Stimulated activated CD8-positive, alpha-beta memory T cell treated with anti-CD3 and anti-CD28 coated beads, Interleukin-7, amount 100 ng/mL, for 4 hours (primary cell): ENCODE measurements around the gene RPL27A.

ENCODE experiments used
- DNase-seq, 2 donors: peaks; one replicate each; pipeline ENCODE4 v3.0.0-alpha.2; 2020; ENCODE audit warnings: low read depth in 2 of 2

Gene RPL27A

GRCh38 chr11:8720868-8721608 lies 38.4 kb downstream of the RPL27A start:
- DNase-seq = no peak

GRCh38 chr11:8721609-8722500 lies 39.3 kb downstream of the RPL27A start:
- DNase-seq = no peak

GRCh38 chr11:8722809-8723208 lies 40.2 kb downstream of the RPL27A start:
- no peak for DNase-seq

GRCh38 chr11:8723711-8724110 lies 41.1 kb downstream of the RPL27A start:
- no peak for DNase-seq

- DNase-seq = no peak
These were observed 42.1 kb downstream of the RPL27A start for GRCh38 chr11:8724682-8725081.

GRCh38 chr11:8726395-8726794 lies 43.8 kb downstream of the RPL27A start:
- DNase-seq = no peak

GRCh38 chr11:8728563-8728962 lies 46.0 kb downstream of the RPL27A start:
- DNase-seq = no peak

- DNase-seq = no peak
These were observed 46.5 kb downstream of the RPL27A start for GRCh38 chr11:8729067-8729466.

- no peak for DNase-seq
These were observed 47.5 kb downstream of the RPL27A start for GRCh38 chr11:8729837-8730696.

GRCh38 chr11:8730697-8731020 lies 48.1 kb downstream of the RPL27A start:
- no peak for DNase-seq

- DNase-seq = no peak
These were observed 49.2 kb downstream of the RPL27A start for GRCh38 chr11:8731647-8732323.

GRCh38 chr11:8732324-8732670 lies 49.7 kb downstream of the RPL27A start:
- DNase-seq = no peak

- DNase-seq = no peak
These were observed 50.2 kb downstream of the RPL27A start for GRCh38 chr11:8732748-8733241.

- no peak for DNase-seq
These were observed 51.3 kb downstream of the RPL27A start for GRCh38 chr11:8733852-8734251.

GRCh38 chr11:8735094-8735493 lies 52.5 kb downstream of the RPL27A start:
- no peak for DNase-seq

- no peak for DNase-seq
These were observed 56.8 kb downstream of the RPL27A start for GRCh38 chr11:8739309-8739793.
